ENCODE measurements around the gene BCKDHB. TPM values are rescaled to one million over a fixed set of nuclear protein-coding genes. Genes with fewer than 3 reads are reported as not detected.
"Not testable (repeated sequence)": the region's sequence is repeated elsewhere in the genome, so short reads cannot be mapped to it uniquely, and the experiment has no call there.

Gene BCKDHB
- total and polyA plus RNA-seq, 12 donors = 6.4 to 33.9 (median 18.9) TPM

- Histone ChIP-seq H3K36me3 (replicated peaks in 1 of 2) (no peaks in the 10 kb centered on the region), H3K9me3 (replicated peaks in 1 of 3) (no peaks in the 10 kb centered on the region), H3K4me3 (no peak overlapping the region), H3K27ac (no peak overlapping the region), H3K4me1 (replicated peaks in 1 of 2) (no peaks in the 10 kb centered on the region), H3K27me3 (no peaks in the 10 kb centered on the region)
- intact Hi-C loops (cut with DNase I) = no loop called here
- no peak for TF ChIP-seq POLR2A (IDR thresholded peaks at IDR 0.05)
- TF ChIP-seq, protein P1, sequence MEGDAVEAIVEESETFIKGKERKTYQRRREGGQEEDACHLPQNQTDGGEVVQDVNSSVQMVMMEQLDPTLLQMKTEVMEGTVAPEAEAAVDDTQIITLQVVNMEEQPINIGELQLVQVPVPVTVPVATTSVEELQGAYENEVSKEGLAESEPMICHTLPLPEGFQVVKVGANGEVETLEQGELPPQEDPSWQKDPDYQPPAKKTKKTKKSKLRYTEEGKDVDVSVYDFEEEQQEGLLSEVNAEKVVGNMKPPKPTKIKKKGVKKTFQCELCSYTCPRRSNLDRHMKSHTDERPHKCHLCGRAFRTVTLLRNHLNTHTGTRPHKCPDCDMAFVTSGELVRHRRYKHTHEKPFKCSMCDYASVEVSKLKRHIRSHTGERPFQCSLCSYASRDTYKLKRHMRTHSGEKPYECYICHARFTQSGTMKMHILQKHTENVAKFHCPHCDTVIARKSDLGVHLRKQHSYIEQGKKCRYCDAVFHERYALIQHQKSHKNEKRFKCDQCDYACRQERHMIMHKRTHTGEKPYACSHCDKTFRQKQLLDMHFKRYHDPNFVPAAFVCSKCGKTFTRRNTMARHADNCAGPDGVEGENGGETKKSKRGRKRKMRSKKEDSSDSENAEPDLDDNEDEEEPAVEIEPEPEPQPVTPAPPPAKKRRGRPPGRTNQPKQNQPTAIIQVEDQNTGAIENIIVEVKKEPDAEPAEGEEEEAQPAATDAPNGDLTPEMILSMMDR (IDR thresholded peaks at IDR 0.05) = no peak
- 37 to 97% (median 95%) methylated on average over 1 of the region's 1 CpG for WGBS, 4 donors
- no peak for DNase-seq
Observed at GRCh38 chr6:80234908-80235307, 128.4 kb downstream of the BCKDHB start.

DNA sequence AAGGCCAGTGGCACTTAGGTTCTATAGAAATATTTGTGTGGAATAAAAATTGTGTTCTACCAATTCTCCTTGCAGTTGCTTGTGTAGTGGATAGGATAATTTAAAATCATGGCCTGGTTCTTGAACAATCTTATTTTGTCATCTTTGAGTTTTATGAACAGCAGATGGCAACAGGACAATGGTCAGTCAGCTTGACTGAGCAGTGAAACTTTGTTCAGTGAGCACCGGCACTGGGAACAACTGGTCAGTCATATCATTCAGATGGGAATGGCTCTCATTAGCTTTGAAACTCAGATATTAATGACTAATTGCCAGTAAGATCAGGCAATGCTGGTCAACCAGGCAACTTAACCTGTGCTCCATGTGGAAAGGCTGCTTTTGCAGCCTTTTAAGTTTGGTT is 129.2 kb downstream of the BCKDHB start:
- Histone ChIP-seq H3K27me3 (no peaks in the 10 kb centered on the region), H3K36me3 (replicated peaks in 1 of 2) (no peaks in the 10 kb centered on the region), H3K4me1 (replicated peaks in 1 of 2) (no peaks in the 10 kb centered on the region), H3K4me3 (no peak overlapping the region), H3K27ac (no peak overlapping the region), H3K9me3 (replicated peaks in 1 of 3) (no peaks in the 10 kb centered on the region)
- 73 to 89% (median 86%) methylated on average over 1 of the region's 1 CpG for WGBS, 4 donors
- no peak for DNase-seq
- intact Hi-C loops (cut with DNase I) = no loop called here
- TF ChIP-seq, protein P1 (IDR thresholded peaks at IDR 0.05) = no peak
- TF ChIP-seq POLR2A (IDR thresholded peaks at IDR 0.05) = no peak

- H3K27me3 ChIP-seq; H3K36me3 ChIP-seq (replicated peaks in 1 of 2); DNase-seq; H3K27ac ChIP-seq; H3K4me3 ChIP-seq; H3K4me1 ChIP-seq (replicated peaks in 1 of 2); intact Hi-C loops (cut with DNase I); H3K9me3 ChIP-seq (replicated peaks in 1 of 3): not testable (repeated sequence)
- 88 to 98% (median 93%) methylated on average over 2 of the region's 2 CpGs for WGBS, 4 donors
Observed at GRCh38 chr6:80238754-80239153, 132.3 kb downstream of the BCKDHB start.

DNA sequence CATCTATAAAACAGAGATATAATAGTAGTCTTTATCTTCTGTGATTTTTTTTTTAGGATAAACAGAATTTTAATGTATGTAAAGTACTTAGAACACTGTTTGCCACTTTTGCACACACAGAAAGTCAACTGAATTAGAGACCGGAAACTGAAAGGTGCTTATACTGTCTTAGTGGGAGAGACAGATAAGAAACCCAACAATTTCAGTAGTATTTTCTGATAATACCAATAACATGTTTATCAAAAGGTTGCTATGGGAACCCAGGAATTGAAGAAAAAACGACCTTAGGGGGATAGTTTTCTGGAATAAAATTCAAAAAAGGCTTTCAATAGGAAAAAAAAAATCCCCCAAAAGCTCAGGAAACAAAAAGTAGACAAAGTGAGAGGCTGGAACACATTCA is 138.6 kb downstream of the BCKDHB start:
- no peaks in the 10 kb centered on the region for H3K36me3 ChIP-seq (replicated peaks in 1 of 2)
- peaks cover 0 to 6% (median 0%) of the 10 kb centered on the region in 3 donors for H3K9me3 ChIP-seq (replicated peaks in 1 of 3)
- WGBS, 4 donors = 73 to 85% (median 78%) methylated on average over 2 of the region's 2 CpGs
- TF ChIP-seq, protein P1 (IDR thresholded peaks at IDR 0.05) = no peak
- TF ChIP-seq POLR2A (IDR thresholded peaks at IDR 0.05) = no peak
- no peak for DNase-seq
- H3K27ac ChIP-seq = no peak overlapping the region
- intact Hi-C loops (cut with DNase I) = no loop called here
- no peaks in the 10 kb centered on the region for H3K27me3 ChIP-seq
- H3K4me3 ChIP-seq = no peak overlapping the region
- H3K4me1 ChIP-seq (replicated peaks in 1 of 2) = no peaks in the 10 kb centered on the region

DNA sequence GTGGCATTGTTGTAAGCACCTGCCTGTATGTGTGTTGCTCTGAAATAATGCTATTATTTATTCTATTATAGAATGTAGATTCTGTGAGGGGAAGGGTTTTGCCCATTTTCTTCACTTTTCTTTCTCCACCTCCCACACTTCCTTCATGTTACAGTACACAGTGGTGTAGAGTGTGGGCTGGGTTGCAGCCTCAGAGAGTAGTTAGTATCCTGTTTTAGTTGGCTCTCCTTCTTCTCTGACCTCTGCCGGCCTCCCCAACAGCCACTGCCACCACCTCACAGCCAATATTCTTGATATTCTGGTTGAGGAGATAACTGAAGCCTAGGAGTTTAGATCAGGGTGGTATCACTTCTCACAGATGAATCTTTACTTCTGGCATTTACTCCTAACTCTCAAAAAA is 143.4 kb downstream of the BCKDHB start:
- H3K9me3 ChIP-seq (replicated peaks in 1 of 3) = peaks cover 0 to 6% (median 0%) of the 10 kb centered on the region in 3 donors
- WGBS, 4 donors = 55 to 75% (median 64%) methylated on average over 1 of the region's 1 CpG
- H3K27ac ChIP-seq = no peak overlapping the region
- intact Hi-C loops (cut with DNase I) = no loop called here
- H3K36me3 ChIP-seq (replicated peaks in 1 of 2) = no peaks in the 10 kb centered on the region
- H3K4me1 ChIP-seq (replicated peaks in 1 of 2) = no peaks in the 10 kb centered on the region
- DNase-seq = no peak
- no peak for TF ChIP-seq POLR2A (IDR thresholded peaks at IDR 0.05)
- TF ChIP-seq, protein P1 (IDR thresholded peaks at IDR 0.05) = no peak
- H3K4me3 ChIP-seq = no peak overlapping the region
- H3K27me3 ChIP-seq = no peaks in the 10 kb centered on the region
